Daoy (cell line): ENCODE results near the gene IMMT. TPM values are rescaled to one million over a fixed set of nuclear protein-coding genes. Genes with fewer than 3 reads are reported as not detected.
A peak's percentile ranks its signal among the peaks of the same experiment; 100 is the strongest.

Experiments used
- DNase-seq: peaks from one replicate; pipeline ENCODE4 v3.0.0-alpha.2; 2015; ENCODE audit warnings: low read depth
- total RNA-seq: library from RNA; depleted of rRNA; stranded (reverse); fragments of >200 nt; shearing (Covaris generic); gene quantifications from 2 replicates; pipeline ENCODE4 v1.2.3, GENCODE V29; 2014

The IMMT gene
- total RNA-seq, 1 experiment from 2014 or later = 58.1 TPM

DNA sequence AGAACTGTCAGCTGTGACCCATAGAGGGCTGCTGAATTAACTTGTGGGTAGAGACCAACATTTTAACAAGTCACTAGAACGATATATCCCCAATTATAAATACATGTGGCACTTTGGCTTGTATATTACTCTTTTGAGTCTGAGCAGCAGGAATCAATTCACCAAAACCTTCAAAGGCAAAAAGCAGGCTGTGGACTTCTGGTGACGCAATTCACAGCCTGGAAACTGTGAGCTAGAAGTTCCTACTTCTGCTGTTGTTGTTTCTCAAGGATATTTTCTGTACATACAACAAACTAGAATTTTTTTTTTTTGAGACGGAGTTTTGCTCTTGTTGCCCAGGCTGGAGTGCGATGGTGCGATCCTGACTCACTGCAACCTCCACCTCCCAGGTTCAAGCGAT is 52.0 kb downstream of the IMMT start:
- no peak for DNase-seq

DNA sequence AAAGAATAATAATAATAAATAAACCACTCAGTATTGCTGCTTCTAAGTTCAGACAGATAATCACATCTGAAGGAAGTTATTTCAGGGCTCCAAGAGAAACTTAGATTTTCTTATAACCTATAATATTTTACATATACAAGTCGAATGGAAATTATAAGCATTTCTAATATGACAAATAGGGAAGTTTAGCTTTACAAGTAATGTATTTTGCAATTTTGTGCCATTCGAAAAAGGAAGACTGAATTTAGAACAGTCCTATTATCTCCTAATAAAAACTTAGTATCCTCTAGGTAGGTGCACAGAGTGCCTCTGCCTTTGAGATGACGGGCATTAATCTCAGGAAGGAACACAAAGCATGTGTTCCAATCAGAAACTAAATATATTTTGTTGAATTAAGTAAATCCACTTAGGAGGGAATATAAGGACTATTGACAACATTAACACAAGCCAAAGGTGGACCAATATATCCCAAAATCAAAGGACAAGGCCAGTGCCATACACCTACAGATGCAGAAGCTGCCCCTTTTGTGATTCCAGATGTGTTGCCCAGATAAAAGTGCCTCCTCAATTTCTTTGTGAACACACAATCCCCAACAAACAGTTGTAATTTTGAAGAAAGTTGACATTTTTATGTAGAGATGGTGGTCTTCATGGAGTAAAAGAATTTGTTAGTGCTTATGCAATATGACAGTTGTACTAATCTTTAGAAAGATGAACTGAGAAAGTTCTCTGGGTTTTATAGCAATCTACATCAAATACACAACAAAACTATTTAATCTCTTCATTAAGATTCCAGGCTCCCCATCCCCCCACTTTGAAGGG is 52.6 kb downstream of the IMMT start:
- DNase-seq = no peak

DNA sequence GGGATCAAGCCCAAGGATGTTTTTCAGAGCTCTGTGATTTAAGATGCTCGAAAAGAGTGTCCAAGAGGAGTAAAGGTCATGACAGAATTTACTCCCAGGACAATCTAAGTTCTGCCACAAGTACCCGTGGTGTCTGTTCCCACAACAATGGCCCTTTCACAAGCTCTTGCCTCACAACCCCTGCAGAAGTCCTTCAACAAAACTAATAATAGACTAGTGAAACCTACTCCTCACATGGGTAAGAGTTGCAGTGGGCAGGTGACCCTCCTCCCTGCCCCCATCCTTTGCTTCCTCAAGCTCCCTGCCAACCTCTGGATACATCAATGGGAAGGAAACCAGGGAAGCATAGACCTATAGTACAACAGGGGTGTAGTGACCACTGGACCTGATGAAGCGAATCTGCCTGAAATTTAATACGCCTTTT is 54.3 kb downstream of the IMMT start:
- DNase-seq = no peak

DNA sequence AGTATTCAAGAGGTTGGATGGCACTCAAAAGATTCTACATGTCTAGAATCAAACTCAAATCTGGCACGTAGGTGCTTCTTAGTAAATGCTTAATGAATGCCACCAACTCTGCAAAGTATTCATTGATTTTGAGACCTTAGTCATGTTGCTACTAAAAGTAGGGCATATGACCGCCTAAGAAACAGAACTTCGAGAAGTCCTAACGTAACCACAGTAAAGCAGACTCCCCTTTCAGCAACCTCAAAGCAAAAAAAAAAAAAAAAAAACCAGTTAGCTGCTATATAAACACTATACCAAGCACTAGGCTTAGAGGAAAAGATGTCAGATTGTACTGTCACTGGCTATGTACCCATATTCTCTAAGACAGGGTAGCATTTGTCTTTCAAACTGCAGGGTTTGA is 55.3 kb downstream of the IMMT start:
- no peak for DNase-seq

DNA sequence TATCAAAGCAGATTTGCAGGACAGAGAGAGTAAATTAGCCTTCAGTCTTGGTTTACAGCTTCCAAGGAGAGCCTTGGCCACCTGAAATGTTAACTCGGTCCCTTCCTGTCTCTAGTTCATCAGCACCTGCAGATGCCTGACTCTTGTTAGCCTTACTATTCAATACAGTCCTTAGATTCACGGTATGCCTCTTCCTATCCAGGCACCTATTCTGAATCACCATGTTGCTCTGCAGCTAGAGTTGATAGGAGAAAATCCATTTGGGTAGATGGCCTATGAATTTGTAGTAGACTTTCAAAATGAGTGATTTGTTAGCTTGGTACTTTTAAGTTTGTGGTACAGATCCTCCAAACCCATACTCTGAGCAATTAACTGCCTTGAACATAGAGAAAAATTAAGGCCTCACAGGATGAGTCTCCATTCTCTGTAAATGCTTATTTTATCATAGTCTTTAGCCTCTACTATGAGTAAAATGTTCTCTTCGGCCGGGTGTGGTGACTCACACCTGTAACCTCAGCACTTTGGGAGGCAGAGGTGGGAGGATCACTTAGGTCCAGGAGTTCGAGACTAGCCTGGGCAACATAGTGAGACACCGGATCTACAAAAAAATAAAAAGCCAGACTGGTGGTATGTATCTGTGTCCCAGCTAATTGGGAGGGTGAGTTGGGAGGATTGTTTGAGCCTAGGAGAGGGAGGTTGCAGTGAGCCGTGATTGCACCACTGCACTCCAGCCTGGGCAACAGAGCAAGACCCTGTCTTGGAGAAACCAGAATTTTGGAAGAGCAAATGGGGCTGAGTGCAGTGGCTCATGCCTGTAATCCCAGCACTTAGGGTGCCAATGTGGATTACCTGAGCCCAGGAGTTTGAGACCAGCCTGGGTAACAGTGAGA is 56.3 kb downstream of the IMMT start:
- no peak for DNase-seq

DNA sequence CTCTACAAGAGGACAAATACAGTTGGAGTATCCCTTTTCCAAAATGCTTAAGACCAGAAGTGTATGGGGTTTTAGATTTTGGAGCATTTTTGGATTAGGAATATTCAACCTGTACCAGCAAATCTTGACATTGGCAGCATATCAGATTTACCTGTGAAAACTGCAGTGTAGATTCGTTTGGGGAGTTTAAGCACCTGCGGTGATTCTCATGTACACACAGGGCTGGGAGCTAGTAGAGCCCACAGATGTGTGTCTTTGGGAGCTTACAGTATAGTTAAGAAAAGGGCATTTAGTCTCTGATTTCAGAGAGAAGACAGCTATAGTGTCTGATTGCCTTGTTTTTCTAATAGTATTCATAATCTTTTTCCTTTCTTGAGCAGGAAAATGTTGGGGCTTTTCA is 59.1 kb downstream of the IMMT start:
- no peak for DNase-seq

DNA sequence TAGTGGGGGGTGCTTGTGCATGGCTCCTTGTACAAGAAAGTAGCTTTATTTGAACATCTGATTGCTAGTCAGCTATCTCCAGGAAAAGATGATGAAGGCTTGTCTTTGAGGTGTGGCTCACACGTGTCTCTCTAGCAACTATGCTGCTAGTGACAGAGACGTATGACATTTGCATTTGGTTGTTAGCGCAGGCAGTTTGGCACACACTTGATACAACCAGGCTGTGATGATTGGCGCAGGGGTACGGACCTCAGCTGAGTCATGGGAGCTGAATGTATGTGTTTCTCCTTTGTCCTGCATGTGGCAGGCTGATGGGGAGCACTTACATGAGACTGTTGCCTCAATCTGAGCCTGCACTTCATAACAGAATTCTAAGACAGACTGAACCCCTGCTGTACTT is 59.6 kb downstream of the IMMT start:
- DNase-seq = no peak

DNA sequence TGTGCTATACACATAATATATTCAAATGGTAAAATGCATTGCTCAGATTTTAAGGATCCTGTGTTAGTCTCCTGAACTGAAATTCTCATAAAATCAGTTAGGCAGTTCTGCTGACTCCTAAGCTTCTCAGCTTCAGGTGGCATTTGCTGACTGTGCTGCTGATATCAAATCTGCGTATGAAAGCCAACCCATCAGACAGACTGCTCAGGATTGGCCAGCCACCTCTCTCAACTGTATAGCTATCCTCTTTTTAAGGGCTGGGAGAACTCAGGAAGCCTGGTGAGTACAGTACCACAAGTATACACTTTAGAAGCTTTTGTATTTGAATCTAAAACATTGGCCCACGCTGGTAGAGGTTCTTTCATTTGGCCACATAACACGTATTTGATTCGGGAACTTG is 60.6 kb downstream of the IMMT start:
- no peak for DNase-seq

DNA sequence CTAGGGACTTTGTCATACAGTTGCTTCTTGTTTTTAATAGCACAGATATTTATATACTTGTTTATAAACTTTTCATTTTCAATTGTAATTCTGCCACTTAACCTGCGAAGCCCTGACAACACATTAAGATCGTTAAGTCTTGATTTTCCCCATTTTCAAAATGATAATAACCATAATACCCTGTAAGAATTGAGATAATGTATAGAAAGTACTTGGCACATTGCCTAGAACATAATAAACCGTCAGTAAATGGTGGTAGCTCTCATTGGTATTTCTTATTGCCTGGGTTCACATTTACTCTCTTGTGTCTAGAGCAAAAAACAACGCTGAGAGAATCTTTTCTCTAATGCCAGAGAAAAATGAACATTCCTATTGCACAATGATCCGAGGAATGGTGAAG is 70.6 kb downstream of the IMMT start:
- no peak for DNase-seq

DNA sequence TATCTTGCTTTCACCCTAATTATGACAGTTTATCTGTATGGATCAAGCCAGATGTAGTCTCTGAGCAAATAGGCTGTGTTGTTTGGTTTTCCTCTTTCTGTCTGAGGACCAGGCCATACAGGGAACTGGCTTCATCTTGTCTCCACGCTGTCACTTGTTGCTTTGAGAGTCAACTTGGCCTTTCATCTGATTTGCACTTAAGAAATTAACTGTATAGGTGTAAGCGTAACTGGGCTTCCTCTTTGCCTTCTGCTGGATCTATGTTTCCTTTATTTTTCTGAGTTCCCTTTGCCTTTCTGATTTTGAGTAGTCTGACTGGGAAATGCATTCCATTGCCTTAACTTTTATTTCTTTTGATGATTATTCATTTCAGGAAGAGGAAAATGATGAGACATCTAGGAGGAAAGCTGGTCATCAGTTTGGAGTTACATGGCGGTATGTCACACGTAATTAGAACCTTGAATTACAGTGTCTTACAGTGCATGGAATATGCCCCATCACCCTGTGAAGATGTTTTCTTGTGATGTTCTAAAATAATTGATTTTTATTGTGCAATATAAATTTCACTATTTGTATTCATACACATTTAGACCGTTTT is 71.8 kb downstream of the IMMT start:
- no peak for DNase-seq

DNA sequence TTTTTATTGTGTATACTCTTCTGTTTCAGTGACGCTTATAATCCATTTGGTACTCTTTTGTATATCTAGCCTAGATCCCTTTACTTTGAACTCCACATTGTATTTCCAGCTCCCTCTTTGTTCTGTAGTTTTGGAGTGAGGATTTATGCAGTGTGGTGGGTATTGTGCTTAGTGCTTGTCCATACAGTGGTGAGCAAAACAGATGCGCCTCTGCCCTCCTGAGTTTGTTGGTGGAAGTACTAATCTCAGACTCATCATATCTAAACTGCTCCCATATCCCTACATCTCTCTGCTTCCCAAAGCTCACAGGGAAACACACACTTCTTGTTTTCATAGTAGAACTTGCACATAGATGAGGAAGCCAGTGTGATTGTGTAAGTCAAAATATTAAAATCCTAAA is 77.1 kb downstream of the IMMT start:
- DNase-seq = no peak

DNA sequence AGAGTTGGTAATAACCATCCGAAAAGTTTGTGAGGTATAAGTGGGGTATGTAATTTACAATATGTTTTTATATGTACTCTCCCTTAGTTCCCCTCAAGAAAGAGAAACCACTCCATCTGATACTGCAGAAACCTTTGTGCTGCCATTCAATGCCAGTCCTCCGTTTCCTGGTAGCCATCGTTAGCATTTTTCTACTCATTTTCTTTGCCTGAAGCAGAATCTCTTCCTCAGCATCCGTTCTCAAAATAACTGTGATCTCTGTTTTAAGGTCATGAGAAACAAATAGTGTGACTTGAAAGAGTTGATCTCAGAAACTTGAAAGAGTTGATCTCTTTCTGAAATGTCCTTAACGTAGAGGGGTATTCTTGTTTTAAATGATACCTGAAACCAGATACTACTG is 88.2 kb downstream of the IMMT start:
- no peak for DNase-seq

DNA sequence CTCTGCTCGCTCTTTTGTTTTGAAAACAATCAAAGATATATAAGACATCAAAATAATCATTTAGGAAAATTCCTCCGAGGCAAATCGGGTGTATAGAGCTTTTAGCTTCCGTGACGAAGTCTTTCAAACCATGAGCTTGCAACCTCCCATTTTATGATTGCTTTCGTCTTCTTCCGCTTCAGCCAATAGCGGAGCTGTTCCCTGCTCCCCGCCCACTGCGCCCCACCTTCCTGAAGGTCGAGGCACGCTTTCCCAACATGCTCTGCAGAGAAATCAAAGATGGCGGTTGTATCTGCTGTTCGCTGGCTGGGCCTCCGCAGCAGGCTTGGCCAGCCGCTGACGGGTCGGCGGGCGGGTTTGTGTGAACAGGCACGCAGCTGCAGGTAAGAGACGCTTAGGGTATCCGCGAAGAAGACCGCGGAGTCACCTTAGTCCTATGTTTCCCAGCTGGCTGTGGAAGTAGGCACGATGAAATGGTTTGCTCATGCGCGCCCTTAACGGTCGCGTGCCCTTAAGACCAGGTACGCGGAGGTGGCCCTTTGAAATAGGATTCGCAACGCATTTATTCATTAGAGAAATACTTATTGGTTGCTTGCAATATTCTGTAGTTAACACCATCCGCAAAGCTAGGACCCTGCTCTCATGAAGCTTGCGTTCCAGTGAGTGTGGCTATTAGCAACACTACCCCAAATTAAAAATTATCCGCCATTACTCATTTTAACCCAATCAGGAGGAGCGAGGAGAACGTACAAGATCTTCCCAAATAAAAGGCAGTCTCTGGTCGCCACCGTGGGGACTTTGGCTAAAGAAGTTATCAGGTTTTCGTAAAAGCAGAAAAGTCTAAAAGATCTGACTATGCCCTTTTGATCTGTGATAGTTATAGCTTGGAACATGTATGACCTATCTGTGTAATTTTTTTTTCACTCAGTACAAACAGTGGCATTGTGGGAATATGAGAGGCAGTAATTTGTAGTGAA is 89.0 kb downstream of the IMMT start, which contains the start of gene PTCD3:
Gene PTCD3 (plus strand): TSS at position 267 of the 977 bp plus-strand sequence. CDS start 13 bp downstream, at position 280.
- peak; percentile 96 for DNase-seq

DNA sequence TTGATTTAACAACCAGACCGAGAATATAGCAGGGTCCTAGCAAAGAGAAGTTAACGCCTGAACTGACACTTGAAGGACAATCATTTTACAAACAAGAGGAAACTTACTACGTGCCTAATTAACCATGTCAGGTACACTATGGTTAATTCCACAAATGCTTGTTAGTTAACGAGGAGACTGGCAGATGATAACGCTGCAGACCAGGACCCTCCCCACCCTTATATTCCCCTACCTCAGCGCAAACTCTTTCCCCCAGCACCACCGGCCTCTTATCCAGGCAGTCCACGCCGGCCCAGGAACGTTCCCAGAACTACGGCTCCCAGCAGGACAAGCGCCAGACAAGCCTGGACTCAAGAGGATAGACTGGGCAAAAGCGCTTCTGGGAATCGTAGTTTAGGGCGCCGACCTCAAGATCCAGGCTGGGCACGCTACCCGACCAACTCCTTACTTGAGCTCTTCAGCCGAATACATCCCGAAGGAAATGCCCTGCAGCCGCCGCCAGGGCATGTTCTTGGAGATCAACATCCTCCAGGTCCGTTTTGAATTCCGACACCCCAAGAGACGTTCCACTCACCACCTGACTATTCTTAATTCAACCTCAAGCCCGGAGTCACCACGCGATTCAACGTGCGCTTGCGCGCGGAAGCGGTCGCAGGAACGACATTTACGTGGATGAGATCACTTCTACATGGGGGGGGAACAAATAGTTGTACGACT is 89.9 kb downstream of the IMMT start, which contains the start of gene POLR1A:
Gene POLR1A (minus strand): TSS at position 635 of the 717 bp plus-strand sequence. CDS start 110 bp downstream, at position 525.
- peak; percentile 92 for DNase-seq

DNA sequence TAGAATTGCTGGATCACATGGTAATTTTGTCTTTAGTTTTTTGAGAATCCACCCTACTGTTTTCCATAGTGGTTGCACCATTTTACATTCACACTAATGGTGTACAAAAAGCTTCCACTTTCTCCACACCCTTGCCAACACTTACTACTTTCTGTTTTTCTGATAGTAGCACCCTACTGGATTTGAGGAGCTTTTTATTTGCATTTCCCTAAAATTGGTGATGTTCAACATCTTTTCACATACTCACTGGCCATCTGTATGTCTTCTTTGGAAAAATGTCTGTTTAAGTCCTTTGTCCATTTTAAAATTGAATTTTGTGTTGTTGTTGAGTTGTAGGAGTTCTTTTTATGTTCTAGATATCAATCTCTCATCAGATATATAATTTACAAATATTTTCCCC is 93.1 kb downstream of the IMMT start:
- DNase-seq = no peak

DNA sequence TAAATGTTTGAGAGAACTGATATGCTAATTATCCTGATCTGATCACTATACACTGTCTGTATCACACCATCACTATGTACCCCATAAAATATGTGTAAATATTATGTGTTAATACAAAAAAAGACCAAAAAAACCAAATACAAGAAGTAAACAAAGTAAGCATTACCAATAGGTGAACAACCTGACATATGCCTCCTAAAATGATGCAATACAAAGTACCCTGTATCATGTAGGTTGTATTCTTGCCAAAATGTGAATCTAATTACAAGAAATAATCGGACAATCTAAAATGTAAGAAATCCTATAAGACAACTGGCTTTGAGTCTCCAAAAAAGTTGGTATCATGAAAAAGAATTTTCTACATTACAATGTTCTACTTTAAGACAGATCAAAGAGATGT is 97.3 kb downstream of the IMMT start:
- no peak for DNase-seq

DNA sequence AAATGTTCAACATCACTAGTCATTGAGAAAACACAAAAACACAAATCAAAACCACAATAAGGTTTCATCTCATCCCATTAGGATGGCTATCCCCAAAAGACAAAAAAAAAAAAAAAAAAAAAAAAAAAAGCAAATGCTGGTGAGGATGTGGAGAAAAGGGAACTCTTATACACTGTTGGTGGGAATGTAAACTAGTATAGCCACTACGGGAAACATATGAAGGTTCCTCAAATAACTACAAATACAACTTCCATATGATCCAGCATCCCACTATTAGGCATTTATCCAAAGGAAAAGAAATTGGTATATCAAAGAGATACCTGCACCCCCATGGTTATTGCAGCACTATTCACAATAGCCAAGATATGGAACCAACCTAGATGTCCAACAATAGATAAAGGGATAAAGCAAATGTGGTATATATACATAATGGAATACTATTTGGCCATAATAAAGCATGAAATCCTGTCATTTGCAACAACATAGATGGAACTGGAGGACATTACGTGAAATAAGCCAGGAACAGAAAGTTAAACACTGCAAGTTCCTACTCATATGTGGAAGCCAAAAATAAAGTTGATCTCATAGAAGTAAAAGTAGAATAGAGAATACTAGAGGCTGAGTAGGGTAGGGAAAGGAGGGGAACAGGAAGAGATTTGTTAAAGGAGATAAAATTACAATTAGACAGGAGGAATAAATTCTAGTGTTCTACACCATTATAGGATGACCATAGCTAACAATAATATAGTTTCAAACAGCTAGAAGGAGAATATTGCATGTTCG is 98.0 kb downstream of the IMMT start:
- DNase-seq = no peak

DNA sequence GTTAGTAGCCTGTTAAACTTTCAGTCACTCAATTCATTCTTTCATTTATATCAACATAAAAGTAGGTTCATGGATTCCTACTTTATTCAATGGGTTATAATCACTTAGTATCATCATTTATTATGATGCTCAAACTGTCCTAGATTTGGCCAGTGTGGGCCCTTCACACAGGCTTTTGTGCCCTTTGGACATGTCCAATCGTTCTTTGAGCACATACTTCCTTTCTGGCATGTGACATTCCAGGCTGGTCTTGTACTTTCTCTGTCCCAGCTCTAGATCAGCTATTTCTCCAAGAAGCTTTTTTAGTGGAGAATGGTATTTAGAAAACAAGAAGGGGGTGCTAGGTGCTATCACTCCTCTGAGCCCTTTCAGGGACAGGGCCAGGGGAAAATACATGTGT is 101.0 kb downstream of the IMMT start:
- no peak for DNase-seq
